HepG2 (cell line): ENCODE measurements around the gene CPNE8. TPM values are rescaled to one million over a fixed set of nuclear protein-coding genes. Genes with fewer than 3 reads are reported as not detected.

Source experiments
- CREBL2 ChIP-seq: sonication (generic); formaldehyde crosslinking; IDR thresholded peaks from 2 replicates; pipeline ENCODE4 v1.8.1; 2023; ENCODE audit warnings: missing genetic modification reagents, mild to moderate bottlenecking, borderline replicate concordance
- CTCF ChIP-seq: sonication (generic); formaldehyde crosslinking; IDR thresholded peaks from 2 replicates; pipeline ENCODE4 v1.5.0; 2020; ENCODE audit warnings: mild to moderate bottlenecking, missing genetic modification reagents, moderate library complexity
- HNF4G ChIP-seq, 2 experiments: sonication (generic) in 1 of 2; formaldehyde crosslinking in 1 of 2; IDR thresholded peaks; 2 replicates each; pipeline versions ENCODE4 v1.4.0 to v1.6.1; 2011 to 2020; ENCODE audit warnings: borderline replicate concordance in 2 of 2, low read depth in 2 of 2, mild to moderate bottlenecking in 2 of 2, low read length in 1 of 2, missing genetic modification reagents in 1 of 2, moderate library complexity in 1 of 2
- MIER2 ChIP-seq: IDR thresholded peaks from 2 replicates; pipeline ENCODE4 v1.6.1; 2016; ENCODE audit warnings: missing biosample characterization, missing genetic modification reagents
- MTERF4 ChIP-seq: sonication (generic); formaldehyde crosslinking; IDR thresholded peaks from 2 replicates; pipeline ENCODE4 v1.8.0; 2023; ENCODE audit warnings: mild to moderate bottlenecking, missing genetic modification reagents
- NFKB2 ChIP-seq: sonication (generic); formaldehyde crosslinking; IDR thresholded peaks from 2 replicates; pipeline ENCODE4 v1.4.0; 2020; ENCODE audit warnings: missing genetic modification reagents, borderline replicate concordance
- PITX1 ChIP-seq: sonication (generic); formaldehyde crosslinking; IDR thresholded peaks from 2 replicates; pipeline ENCODE4 v1.5.1; 2020; ENCODE audit warnings: mild to moderate bottlenecking, missing genetic modification reagents
- RXRA ChIP-seq: sonication (generic); formaldehyde crosslinking; IDR thresholded peaks from 2 replicates; pipeline ENCODE4 v1.5.1; 2020; ENCODE audit warnings: missing genetic modification reagents
- TGIF2 ChIP-seq: IDR thresholded peaks from 2 replicates; pipeline ENCODE4 v1.6.1; 2016; ENCODE audit warnings: control low read depth, missing compliant biosample characterization
- YEATS2 ChIP-seq: sonication (generic); formaldehyde crosslinking; IDR thresholded peaks from 2 replicates; pipeline ENCODE4 v1.4.0; 2020; ENCODE audit warnings: missing genetic modification reagents, borderline replicate concordance
- ZNF280B ChIP-seq: sonication (generic); formaldehyde crosslinking; IDR thresholded peaks from 2 replicates; pipeline ENCODE4 v1.5.0; 2020; ENCODE audit warnings: missing genetic modification reagents, mild to moderate bottlenecking, borderline replicate concordance
- ZNF431 ChIP-seq: sonication (generic); formaldehyde crosslinking; IDR thresholded peaks from 2 replicates; pipeline ENCODE4 v1.9.0; 2022; ENCODE audit warnings: missing genetic modification reagents, low read depth, mild to moderate bottlenecking, borderline replicate concordance
- ZNF841 ChIP-seq: sonication (generic); formaldehyde crosslinking; IDR thresholded peaks from 2 replicates; pipeline ENCODE4 v1.8.1; 2023; ENCODE audit warnings: missing genetic modification reagents, borderline replicate concordance
- ZZZ3 ChIP-seq: sonication (generic); formaldehyde crosslinking; IDR thresholded peaks from 2 replicates; pipeline ENCODE4 v1.4.0; 2020; ENCODE audit warnings: missing genetic modification reagents, mild to moderate bottlenecking, borderline replicate concordance
- polyA plus RNA-seq, 8 experiments: library from polyadenylated mRNA; depleted of rRNA in 3 of 8; stranded (reverse) in 7 of 8; unstranded in 1 of 8; fragments of >200 nt; fragmentation: Illumina TruSeq in 4 of 8; extraction: Trizol in 4 of 8; gene quantifications; 2 replicates each; pipeline versions ENCODE4 v1.2.1 to v1.2.3, GENCODE V29; 2011 to 2016; ENCODE audit warnings: low read depth in 4 of 8, missing spikeins in 1 of 8, mixed read lengths in 1 of 8; ENCODE audit not compliant: insufficient read depth in 1 of 8
- total RNA-seq, 5 experiments: library from RNA; depleted of rRNA; stranded (reverse); fragments of >200 nt; fragmentation: Illumina TruSeq; extraction: Trizol; gene quantifications; 2 replicates each; pipeline ENCODE4 v1.2.3, GENCODE V29; 2016; ENCODE audit warnings: low read depth in 1 of 5

The CPNE8 gene
- total and polyA plus RNA-seq, 2 of the 13 experiments (the other 11 are each of a cell fraction or from before 2014, with no cell fraction given) = 2.4 to 2.7 TPM

GRCh38 chr12:38906482-38907200, 1.2 kb upstream of the CPNE8 start (continued):
- TF ChIP-seq ZNF280B (CRISPR knock-in tag) (no peak; the same call in 1 of the 2 replicates), TGIF2 (CRISPR knock-in tag) (no peak), YEATS2 (peak; percentile 31; the same call in 1 of the 2 replicates), RXRA (CRISPR knock-in tag) (0 out of 2 replicates have a peak, but pooled peaks have one; percentile 17), ZNF431 (CRISPR knock-in tag) (no peak), NFKB2 (CRISPR knock-in tag) (peak; percentile 22; the same call in 1 of the 2 replicates), ZNF841 (CRISPR knock-in tag) (no peak), HNF4G (IDR thresholded peaks at IDR 0.05; ENCODE audit: borderline replicate concordance, low read depth, low read length) (peak; percentile 76; the same call in 1 of the 2 replicates), HNF4G (CRISPR knock-in tag; IDR thresholded peaks at IDR 0.05; ENCODE audit: borderline replicate concordance, low read depth) (peak; percentile 53; the same call in 1 of the 2 replicates), MIER2 (CRISPR knock-in tag) (0 out of 2 replicates have a peak, but pooled peaks have one; percentile 46), PITX1 (CRISPR knock-in tag) (peak; percentile 25; the same call in 1 of the 2 replicates), CTCF (CRISPR knock-in tag) (peak; percentile 95), MTERF4 (CRISPR knock-in tag) (no peak), CREBL2 (no peak), ZZZ3 (CRISPR knock-in tag) (no peak)
